SKM-1 (cell line): ENCODE measurements around the gene ZDHHC4.

Experiments used
- DNase-seq: peaks from one replicate; lab custom pipeline; 2025; ENCODE audit not compliant: unreplicated experiment; lab: John Stamatoyannopoulos, UW

Gene ZDHHC4

GRCh38 chr7:6577369-6578113, at the start of gene ZDHHC4:
TSS of gene ZDHHC4 (plus strand) at chr7:6577454. CDS start at chr7:6580562, 3,108 bp downstream.
- peak; percentile 66 for DNase-seq

GRCh38 chr7:6528401-6529130, 48.7 kb upstream of the ZDHHC4 start:
- DNase-seq, result no peak

- DNase-seq, result no peak
Observed at GRCh38 chr7:6529643-6530042, 47.6 kb upstream of the ZDHHC4 start.

- no peak for DNase-seq
Observed at GRCh38 chr7:6530626-6531491, 46.4 kb upstream of the ZDHHC4 start.

GRCh38 chr7:6531492-6532279, 45.6 kb upstream of the ZDHHC4 start:
- no peak for DNase-seq

- no peak for DNase-seq
Observed at GRCh38 chr7:6532516-6532915, 44.7 kb upstream of the ZDHHC4 start.

- DNase-seq, result no peak
Observed at GRCh38 chr7:6533893-6534495, 43.3 kb upstream of the ZDHHC4 start.

- no peak for DNase-seq
Observed at GRCh38 chr7:6536262-6537260, 40.7 kb upstream of the ZDHHC4 start.

- no peak for DNase-seq
Observed at GRCh38 chr7:6542368-6542767, 34.9 kb upstream of the ZDHHC4 start.

GRCh38 chr7:6545398-6546126, 31.7 kb upstream of the ZDHHC4 start:
- DNase-seq, result no peak

- DNase-seq, result no peak
Observed at GRCh38 chr7:6546498-6547251, 30.6 kb upstream of the ZDHHC4 start.

GRCh38 chr7:6547400-6547799, 29.9 kb upstream of the ZDHHC4 start:
- no peak for DNase-seq

- DNase-seq, result no peak
Observed at GRCh38 chr7:6551016-6551511, 26.2 kb upstream of the ZDHHC4 start, which contains the start of gene GRID2IP. TSS of gene GRID2IP (minus strand) at chr7:6551461. CDS start at chr7:6551436, 25 bp downstream.

GRCh38 chr7:6553448-6554044, 23.7 kb upstream of the ZDHHC4 start:
- DNase-seq, result no peak

GRCh38 chr7:6554848-6555247, 22.4 kb upstream of the ZDHHC4 start:
- DNase-seq, result no peak

- DNase-seq, result no peak
Observed at GRCh38 chr7:6556196-6556595, 21.1 kb upstream of the ZDHHC4 start.

GRCh38 chr7:6558837-6559236, 18.4 kb upstream of the ZDHHC4 start:
- DNase-seq, result peak; percentile 19
